NCI-H446 treated with DMSO at 0.1 percent for 48 hours (cell line): ENCODE measurements around the gene GLT6D1.

ENCODE experiments used
- DNase-seq: peaks from one replicate; lab custom pipeline; 2025; lab: John Stamatoyannopoulos, UW

The GLT6D1 gene

DNA sequence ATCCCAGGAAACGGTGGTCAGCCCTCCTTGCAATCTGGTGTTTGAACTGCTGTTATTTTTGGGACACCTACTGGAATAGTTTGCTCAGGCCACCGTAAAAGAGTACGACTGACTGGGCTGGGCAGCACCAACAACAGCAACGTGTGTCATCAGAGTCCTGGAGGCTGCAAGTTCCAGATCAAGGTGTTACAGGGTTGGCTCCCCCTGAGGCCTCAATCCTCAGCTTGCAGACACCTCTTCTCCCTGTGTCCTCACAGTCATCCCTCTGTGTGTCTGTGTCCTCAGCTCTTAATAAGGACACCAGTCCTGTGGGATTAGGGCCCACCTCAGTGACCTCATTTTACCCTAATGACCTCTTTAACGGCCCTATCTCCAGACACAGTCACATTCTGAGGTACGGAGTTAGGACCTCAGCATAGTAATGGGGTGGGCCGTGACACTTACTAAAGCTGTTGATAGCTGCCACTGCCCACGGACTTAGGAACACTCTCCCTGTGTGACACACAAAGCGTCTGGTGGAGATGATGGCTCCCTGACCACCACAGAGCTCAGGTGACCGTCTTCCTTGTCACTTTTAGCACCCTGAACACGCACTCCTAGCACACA is 16.8 kb downstream of the GLT6D1 start:
- no peak for DNase-seq

DNA sequence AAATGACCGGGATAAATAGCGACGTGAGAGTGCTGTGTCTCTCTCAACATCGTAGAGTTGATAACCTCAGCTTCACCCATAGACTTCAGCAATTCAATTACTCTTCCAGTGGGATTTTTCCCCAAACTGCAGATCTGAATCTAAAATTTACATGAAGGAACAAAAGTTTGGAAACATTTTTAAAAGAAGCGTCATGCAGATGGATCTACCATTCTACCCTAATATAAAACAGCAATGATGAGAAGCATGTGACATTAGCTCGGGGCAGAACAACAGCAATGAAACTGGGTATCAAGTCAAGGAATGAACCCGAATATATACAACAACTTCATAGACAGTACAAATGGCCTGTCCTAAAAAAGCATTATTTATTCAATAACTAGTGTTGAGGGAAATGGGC is 18.8 kb downstream of the GLT6D1 start:
- no peak for DNase-seq

DNA sequence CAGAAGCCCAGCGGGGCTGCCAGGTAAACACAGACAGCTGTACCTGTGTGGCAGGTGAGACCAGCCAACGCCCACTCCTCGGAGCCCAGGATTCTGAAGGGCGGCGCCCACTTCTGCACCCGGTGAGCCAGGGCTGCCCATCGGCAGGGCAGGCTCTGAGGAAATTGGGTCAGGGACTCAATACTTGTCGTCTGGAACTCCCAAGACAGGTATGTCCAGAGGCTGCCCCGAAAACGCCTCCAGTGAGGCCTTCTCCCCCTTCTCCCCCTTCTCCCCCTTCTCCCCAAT is 19.8 kb downstream of the GLT6D1 start:
- DNase-seq, result no peak

DNA sequence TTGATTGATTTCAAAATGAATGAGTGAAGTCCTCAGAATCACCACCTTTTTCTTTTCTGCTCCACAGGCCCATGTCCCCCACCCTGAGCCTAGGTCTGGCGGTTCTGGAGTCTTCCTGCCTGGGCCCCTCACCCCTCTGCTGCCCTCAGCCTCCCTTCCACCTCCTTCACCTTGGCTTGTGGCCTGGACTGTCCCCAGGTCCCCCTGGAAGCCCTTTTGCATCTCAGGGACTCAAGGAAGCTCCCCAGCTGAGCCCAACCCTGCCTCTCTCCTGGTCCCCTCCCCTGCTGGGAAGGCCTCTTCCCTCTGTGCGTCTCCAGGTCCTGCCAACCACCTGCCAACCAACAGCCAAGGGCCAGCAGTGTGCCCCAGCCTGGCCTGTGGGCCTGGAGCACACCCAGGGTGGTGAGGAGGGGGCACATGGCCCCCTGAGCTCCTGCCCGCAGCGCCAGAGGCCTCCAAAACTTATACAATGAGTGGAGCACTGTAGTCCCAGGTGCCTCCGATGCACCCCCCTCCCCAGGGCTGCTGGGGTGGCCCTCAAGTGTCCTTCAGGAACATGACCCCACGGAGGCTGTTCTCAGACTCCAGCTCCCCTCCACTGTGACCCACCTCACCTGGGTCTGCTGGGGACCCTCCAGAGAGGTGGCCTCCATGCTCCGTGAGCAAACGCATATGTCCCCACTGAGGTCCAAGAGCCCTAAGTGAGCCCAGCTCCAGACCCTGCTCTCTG is 20.3 kb downstream of the GLT6D1 start:
- DNase-seq, result no peak

DNA sequence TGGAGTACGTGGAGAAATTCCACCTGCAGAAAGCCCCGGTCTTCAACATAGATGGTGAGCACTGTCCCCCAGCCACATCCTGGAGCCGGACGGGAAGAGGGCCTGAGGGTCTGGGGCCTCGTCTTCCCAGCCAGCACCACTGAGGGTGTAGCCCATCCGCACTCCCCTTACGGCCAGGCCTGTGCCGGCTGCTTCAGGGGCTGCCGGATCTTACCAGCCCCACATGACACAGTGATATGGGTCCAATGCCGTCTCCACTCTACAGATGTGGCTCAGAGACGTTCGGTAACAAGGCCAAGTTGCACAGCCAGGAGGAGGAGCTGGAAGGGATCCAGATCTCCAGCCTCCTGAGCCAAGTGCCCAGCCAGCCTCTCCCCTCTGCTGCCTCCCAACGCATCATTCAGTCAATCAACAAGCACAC is 21.3 kb downstream of the GLT6D1 start:
- DNase-seq, result no peak

DNA sequence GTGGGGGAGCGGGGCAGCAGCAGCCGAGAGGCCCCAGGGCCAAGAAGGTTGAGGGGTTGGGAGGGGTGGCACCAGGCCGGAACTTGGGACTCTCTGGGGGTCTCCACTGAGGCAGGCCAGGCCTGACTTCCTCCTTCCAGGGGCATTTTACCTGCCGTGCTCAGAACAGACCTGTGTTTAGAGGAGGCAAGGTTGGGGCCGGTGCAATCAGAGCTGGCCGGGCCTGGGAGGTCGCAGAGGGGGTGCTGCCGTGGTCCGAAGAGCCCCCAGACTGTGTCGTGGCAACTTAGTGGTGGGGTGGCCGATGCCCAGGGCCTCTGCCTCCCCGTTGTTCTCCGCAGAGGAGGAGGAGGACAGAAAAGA is 21.8 kb downstream of the GLT6D1 start:
- DNase-seq, result no peak

DNA sequence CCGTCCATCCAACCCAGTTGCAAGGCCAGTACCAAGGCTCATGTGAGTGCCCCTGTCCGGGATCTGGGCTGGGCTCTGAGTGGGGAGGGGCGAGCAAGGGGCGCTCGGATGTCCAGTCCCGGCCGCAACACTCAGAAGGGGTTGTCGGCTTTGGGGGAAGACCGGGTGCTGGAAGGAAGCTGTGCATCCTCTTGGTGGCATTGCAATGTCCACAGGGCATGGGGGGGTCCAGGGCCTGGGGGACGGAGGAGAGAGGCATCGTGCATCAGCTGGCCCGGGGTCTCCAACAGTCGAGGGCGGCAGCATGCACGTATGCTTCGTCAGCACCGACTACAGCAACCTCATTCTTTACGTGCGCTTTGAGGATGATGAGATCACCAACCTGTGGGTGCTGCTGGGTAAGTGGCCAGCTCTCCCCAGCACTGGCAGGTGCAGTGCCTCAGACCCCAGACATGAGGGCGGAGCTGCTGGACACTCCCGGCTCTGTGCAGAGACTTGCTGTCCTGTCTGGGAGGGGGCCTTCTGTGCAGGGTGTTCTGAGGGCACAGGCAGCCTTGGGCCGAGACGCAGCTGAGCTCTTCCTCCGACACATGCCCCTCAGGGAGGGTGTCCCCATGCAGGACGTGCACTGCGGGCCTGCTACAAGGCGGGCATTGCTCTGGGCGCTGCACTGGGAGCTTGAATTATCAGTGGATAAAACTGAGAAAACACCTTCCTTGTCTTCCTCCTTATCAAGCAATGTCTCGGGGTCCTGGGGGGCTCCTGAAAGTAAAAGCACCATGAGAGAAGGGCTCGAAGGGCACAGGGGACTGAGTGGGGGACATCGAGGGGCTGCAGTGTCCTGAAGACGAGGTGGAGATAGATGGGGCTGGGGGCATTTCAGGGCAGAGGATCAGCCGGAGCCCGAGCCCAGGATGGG is 22.5 kb downstream of the GLT6D1 start:
- DNase-seq, result no peak

DNA sequence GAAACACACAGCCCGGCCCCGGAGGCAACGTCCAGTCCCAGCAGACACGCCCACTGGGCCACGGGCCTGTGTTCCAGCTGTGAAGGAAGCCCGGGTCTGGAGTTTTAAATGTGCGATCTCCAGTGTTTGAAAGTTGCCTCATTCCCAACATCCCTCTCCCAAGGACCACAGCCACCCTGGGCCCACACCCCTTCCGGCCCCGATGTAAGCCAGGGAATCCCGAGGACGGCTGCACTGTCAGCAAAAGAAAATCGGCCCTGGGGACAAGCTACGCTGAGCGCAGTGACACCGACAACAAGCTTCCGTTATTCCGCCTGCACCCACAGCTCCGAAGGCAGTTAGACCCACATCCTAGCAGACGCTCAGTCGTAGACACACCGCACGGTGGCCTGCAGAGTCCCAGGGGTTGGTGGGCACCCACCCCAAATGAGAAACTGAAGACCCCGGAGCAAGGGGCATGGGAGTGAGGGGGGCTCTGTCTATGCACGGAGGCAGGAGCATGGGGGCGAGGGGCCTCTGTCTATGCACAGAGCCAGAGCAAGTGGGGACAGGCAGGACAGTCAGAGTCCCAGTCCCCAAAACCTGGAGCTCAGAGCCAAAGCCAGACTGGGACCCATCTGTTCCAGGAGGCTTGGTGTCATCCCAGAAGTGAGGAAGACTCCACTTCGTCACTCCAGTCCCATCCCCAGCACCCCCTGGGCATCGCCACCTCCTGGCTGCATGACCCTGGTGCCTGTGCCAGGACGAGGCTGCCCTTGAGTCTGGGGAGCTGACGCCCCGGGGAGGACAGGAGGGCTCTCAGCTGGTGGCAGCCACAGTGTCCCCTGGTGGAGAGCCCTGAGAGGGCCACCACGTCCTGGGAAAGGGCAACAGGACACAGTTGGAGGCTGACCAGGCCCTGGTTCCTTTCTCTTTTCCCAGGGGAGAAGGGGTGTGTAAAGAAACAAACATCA is 23.4 kb downstream of the GLT6D1 start:
- no peak for DNase-seq

DNA sequence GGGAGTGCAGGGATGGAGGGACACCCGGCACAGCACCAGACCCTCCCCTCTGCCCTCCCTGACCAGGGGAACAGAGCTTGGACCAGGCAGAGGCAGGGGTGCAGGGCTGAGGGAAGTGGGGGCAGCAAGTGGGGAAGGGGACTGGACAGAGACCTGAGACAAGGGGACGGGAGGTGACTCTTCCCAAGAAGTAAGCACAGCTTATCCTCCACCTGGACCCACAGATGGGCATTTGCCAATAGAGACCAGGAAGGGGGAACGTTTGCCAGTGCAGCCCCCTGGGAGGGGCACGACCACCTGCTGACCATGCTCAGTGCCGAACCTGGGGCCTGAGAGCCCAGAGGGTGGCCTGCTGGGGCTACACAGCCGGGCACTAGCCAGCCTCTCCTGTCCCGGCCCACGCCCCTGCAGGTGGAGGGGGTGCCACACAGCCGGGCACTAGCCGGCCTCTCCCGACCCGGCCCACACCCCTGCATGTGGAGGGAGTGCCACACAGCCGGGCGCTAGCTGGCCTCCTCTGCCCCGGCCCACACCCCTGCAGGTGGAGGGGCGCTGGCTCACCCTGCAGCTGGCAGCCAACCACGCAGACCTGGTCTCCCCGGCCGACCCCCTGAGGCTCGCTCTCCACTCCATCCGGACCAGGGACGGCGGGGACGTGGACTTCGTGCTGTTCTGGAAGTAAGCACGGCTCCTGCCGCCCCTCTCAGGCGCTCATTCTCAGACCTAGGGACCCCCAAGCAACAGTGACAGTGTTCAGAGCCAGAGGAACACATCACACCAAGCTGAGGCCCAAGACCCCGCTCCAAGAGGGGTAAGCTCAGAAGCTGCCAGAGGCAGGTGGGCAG is 24.3 kb downstream of the GLT6D1 start:
- DNase-seq, result no peak

DNA sequence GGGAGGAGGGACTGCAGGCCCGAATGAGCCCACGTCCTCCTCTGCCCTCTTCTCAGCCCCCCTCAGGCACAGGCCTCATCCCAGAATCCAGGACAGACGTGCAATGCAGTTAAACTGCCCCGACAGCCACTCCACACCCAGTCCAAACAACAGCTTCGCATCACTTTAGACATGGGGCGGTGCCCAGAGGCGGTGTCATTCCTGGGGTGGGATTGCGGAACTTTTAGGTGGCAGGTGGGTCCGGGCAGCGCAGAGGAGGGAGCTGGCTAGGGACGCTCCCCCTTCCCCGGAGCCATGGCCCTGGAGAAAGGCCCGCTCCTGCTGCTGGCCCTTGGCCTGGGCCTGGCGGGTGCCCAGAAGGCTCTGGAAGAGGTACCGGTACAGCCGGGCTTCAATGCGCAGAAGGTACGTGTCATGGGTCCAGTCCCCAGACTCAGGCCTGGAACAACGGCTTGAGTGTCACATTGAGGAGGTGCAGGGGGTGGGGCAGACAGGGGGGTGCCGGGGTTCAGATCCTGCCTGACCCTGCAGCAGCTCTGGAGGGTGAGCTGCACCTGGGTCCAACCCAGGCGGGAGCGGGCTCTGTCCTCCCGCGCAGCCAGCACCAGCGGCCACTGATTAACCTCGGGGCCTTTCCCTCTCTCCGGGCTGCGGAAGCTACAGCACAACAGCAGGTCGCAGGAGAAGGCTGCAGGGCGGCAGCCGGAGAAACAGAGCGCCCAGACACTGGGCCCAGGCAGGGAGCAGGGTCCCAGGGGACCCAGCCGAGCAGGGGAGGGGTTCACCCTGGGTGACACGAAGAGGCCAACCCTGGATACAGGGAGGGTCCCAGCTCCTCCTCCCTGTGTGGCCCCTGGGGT is 25.2 kb downstream of the GLT6D1 start:
- DNase-seq, result no peak

DNA sequence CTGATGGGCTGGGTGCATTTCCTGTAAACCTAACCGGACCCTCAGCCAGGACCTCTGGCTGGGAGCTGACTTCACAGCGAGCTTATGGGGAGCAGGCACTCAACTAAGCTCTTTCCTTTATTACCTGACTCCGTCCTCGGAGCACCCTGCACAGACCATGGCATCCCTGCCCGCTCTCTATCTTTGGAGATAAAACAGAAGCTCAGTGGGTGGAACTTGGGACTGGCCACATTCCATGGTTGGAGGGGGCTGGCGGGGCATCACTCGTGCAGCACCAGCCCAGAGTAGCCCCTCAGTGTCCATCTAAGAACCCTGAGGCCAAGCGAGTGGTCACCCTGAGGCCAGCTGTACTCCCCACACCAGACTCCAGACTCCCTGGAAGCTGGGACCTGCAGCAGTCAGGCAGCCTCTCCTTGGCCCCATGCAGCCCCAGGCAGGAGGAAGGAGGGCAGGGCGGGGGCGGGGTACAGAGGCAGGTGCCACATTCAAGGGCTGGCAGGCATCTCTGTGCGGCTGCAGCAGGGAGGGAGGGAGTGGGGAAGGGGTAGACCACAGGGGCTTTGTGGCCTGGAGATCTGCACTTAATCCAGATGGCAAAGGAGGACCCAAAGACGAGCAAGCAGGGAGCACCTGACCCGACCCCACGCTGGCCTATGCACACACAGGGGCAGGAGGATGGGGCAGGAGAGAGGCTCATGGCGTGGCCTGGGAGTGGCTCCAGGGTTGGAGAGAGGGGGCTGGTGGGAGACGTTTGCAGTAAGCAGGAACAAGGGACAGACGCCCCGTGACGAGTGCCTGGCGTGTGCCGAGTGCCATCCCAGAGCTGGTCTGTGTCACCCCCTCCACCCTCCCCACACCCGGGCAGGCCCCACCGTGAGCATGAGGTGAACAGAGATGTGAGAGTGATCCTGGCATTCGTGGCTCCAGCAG is 26.1 kb downstream of the GLT6D1 start:
- DNase-seq, result no peak

DNA sequence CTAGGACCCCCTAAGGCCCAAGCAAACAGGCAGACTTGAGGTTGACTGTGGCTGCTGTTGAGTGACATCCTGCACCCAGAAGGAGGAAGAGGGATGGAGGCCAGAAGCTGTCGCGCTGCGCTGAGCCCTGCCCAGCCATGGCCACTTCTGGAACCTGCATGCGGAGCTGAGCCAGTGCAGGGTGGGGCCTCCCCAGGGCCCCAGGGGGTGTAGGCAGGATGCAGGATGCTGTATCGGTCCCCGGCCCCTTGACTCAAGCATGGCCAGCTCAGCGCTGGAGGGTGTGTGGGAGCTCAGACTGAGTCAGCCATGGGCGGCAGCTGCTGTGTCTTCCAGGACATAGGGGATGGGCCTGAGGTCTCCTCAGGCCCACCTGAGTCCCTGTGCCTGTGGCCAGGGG is 26.9 kb downstream of the GLT6D1 start:
- DNase-seq, result no peak

DNA sequence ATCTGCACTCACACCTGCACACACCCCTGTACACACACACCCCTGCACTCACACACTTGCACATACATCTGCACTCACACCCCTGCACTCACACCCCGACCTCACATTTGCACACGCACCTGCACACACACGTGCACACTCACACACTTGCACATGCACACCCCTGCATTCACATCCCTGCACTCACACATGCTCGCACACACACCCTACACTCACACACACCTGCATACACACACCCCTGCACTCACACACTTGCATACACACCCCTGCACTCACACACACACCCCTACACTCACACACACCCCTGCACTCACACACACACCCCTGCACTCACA is 27.5 kb downstream of the GLT6D1 start:
- no peak for DNase-seq

DNA sequence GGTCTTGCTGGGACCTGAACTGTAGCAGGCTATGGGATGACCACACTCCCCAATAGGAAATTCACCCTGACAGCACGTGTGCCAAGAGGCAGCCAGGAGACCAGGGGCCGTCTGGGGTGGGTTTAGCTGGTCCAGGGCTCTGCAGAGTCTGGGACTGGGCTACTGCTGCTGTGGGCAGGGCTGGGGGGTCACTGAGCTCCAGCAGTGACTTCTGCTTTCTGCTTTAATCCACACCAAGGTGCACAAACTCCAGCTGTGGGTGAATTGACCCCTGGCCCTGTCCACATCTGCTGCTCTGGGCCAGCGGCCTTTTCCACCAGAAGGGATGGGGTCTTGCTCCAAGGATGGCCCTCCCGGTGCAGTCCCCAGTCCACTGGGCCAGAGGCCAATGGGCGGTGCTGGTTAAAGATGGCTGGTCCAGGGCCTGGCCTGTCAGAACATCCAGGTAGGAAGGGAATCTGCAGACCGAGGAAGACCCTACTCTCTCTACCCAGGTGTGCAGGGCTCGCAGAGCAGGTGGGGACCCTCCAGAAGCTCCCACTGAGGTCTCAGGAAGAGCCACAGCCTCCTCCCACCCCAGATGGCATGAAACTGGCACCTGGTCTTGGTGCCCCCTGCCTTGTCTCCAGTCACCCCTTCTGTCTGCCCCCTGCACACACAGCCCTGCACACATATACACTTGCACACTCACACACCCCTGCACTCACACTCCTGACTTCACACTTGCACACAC is 28.0 kb downstream of the GLT6D1 start:
- no peak for DNase-seq

DNA sequence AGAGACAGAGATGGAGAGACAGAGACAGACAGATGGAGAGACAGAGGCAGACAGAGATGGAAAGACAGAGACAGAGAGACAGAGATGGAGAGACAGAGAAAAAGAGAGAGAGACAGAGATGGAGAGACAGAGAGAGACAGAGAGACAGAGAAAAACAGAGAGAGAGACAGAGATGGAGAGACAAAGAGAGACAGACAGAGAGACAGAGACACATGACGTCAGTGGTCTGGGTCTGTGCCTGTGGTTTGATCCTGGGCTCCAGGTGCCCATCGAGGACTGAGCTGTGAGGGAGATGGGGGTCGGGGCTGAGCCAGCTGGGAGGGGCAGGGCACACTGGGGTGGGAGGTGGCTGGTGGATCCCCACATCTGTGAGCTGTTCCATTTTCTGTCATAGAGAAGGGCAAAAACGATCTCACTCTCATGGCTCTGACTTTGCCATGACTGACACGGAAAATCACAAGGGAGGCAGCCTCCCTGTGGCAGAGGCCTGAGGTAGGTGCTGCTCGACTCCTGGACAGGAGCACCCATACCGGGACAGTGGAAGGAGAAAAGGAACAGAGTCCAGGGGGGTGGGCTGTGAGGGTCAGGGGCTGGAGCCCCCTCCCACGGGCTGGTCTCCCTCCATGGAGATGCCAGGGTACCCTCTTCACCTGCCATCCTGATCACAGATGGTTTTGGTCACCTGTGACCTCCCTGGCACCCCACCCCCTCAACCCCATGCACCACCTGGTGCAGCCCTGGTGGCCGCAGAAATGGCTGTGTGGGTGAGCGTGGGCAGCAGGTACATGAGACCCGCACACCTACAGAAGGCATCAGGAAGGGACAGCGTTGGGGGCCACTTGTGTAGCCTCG is 28.8 kb downstream of the GLT6D1 start:
- DNase-seq, result no peak

DNA sequence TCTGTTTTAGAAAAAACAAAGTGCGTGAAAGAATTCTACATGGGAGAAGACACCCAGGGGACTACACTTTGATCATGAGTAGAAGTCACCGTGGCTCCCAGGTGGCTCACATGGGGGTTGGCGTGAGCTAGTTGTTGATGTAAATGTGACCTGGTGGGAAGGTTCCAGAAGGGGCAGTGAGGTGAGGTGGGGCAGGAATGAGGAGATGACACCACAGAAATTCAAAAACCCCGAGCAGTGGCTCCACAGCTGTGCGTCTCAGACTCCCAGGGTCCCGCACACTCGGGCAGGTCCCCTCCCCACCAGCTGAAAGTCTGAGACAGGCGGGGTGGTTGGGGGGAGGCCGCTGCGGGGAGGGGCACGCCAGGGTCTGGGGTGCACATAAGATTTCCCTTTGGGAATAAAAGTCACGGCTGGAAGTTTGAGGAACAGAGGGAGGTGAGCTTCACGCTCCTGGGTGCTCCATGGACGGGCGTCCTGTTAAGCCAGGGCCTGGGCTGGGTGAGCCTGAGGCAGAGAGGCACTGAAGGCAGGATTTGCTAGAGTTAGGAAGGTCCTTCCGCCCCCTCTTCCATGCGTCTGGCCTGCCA is 29.9 kb downstream of the GLT6D1 start:
- no peak for DNase-seq

DNA sequence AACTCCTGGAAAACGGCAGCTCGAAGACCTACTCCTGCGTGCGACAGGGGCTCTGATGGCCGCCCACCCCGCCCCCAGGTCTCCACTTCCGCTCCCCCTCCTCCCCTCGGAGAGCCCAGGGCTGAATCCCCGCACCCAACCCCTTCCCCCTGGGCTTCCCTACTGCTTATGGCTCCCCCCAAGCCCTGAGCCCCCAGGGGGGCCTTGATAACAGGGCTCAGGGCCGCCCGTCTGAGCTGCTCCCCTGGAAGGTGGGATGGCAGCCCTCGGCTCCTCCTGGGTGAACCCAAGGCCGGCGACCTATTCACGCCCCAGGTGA is 30.4 kb downstream of the GLT6D1 start:
- no peak for DNase-seq
